WTC11 (cell line): ENCODE measurements around the gene NBL1. TPM values are rescaled to one million over a fixed set of nuclear protein-coding genes. Genes with fewer than 3 reads are reported as not detected.
A peak's percentile ranks its signal among the peaks of the same experiment; 100 is the strongest.

ENCODE experiments used
- ATAC-seq: fragments of 200-7000 bp; cut with Tn5 transposase; 2 replicates; pipeline ENCODE4 v1.10.0; 2021; ENCODE audit warnings: mild to moderate bottlenecking, moderate library complexity
- CTCF ChIA-PET: fragments of 300-600 bp; sonication (Branson Sonifier 250); formaldehyde crosslinking; loops from one replicate; lab custom pipeline; 2021; ENCODE audit warnings: antibody characterized with exemption; lab: Charles Lee
- POLR2A ChIA-PET: fragments of 350-600 bp; sonication (Branson Sonifier 250); formaldehyde crosslinking; loops from one replicate; lab custom pipeline; 2021; ENCODE audit warnings: antibody characterized with exemption; lab: Charles Lee
- DNase-seq: peaks from one replicate; pipeline ENCODE4 v3.0.0; 2021; ENCODE audit warnings: low spot score
- H3K27ac Mint-ChIP-seq: 2 replicates; pipeline ENCODE4 v1.8.0; 2021; ENCODE audit warnings: mixed read lengths
- H3K27me3 Mint-ChIP-seq: 2 replicates; pipeline ENCODE4 v1.8.0; 2021; ENCODE audit warnings: low read depth, mild to moderate bottlenecking, moderate library complexity, mixed read lengths
- H3K36me3 Mint-ChIP-seq: 2 replicates; pipeline ENCODE4 v1.8.0; 2021; ENCODE audit warnings: mixed read lengths
- H3K4me1 Mint-ChIP-seq: 2 replicates; pipeline ENCODE4 v1.8.0; 2022; ENCODE audit warnings: mixed read lengths
- H3K4me3 Mint-ChIP-seq: 2 replicates; pipeline ENCODE4 v1.8.0; 2021; ENCODE audit warnings: mild to moderate bottlenecking, moderate library complexity, mixed read lengths
- H3K9me3 Mint-ChIP-seq: 2 replicates; pipeline ENCODE4 v1.8.0; 2021; ENCODE audit warnings: mixed read lengths
- AFF4 ChIP-seq: sonication (generic); formaldehyde crosslinking; IDR thresholded peaks from 2 replicates; pipeline ENCODE4 v1.8.1; 2023; ENCODE audit warnings: mild to moderate bottlenecking, missing genetic modification reagents, borderline replicate concordance
- ARID4B ChIP-seq: sonication (generic); formaldehyde crosslinking; IDR thresholded peaks from 2 replicates; pipeline ENCODE4 v1.8.0; 2023; ENCODE audit warnings: missing genetic modification reagents, mild to moderate bottlenecking, borderline replicate concordance
- ATF3 ChIP-seq: sonication (generic); formaldehyde crosslinking; conservative IDR thresholded peaks from 2 replicates; pipeline ENCODE4 v1.8.1; 2022; ENCODE audit warnings: mild to moderate bottlenecking, missing genetic modification reagents
- CBFB ChIP-seq: sonication (generic); formaldehyde crosslinking; IDR thresholded peaks from 2 replicates; pipeline ENCODE4 v1.8.1; 2022; ENCODE audit warnings: mild to moderate bottlenecking, low read depth, missing genetic modification reagents
- ELF4 ChIP-seq: sonication (generic); formaldehyde crosslinking; IDR thresholded peaks from 2 replicates; pipeline ENCODE4 v1.8.1; 2022; ENCODE audit warnings: low read depth, mild to moderate bottlenecking, moderate library complexity, missing genetic modification reagents
- ERG ChIP-seq: fragments of 250-450 bp; sonication (Bioruptor Pico); IDR thresholded peaks from 2 replicates; pipeline ENCODE4 v1.8.0; 2021; ENCODE audit warnings: mild to moderate bottlenecking
- GRHL2 ChIP-seq: fragments of 250-450 bp; sonication (Bioruptor Pico); IDR thresholded peaks from 2 replicates; pipeline ENCODE4 v1.8.0; 2022; ENCODE audit warnings: mild to moderate bottlenecking, moderate library complexity; ENCODE audit not compliant: insufficient replicate concordance, severe bottlenecking
- HMGA2 ChIP-seq: fragments of 250-450 bp; sonication (Bioruptor Pico); IDR thresholded peaks from 2 replicates; pipeline ENCODE4 v1.4.0; 2021; ENCODE audit warnings: mild to moderate bottlenecking, moderate library complexity
- MYBL2 ChIP-seq: sonication (generic); formaldehyde crosslinking; IDR thresholded peaks from 2 replicates; pipeline ENCODE4 v1.8.1; 2023; ENCODE audit warnings: mild to moderate bottlenecking, moderate library complexity, missing genetic modification reagents
- NFE2L1 ChIP-seq: sonication (generic); formaldehyde crosslinking; IDR thresholded peaks from 2 replicates; pipeline ENCODE4 v1.8.1; 2023; ENCODE audit warnings: missing genetic modification reagents
- NFYB ChIP-seq: sonication (generic); formaldehyde crosslinking; conservative IDR thresholded peaks from 2 replicates; pipeline ENCODE4 v1.8.0; 2022; ENCODE audit warnings: low read depth, missing genetic modification reagents
- NR1H2 ChIP-seq: sonication (generic); formaldehyde crosslinking; IDR thresholded peaks from 2 replicates; pipeline ENCODE4 v1.9.0; 2021; ENCODE audit warnings: mild to moderate bottlenecking, moderate library complexity, missing genetic modification reagents
- NR3C1 ChIP-seq: sonication (generic); formaldehyde crosslinking; conservative IDR thresholded peaks from 2 replicates; pipeline ENCODE4 v1.8.1; 2023; ENCODE audit warnings: low read depth, mild to moderate bottlenecking, missing genetic modification reagents
- SMAD3 ChIP-seq: sonication (generic); formaldehyde crosslinking; IDR thresholded peaks from 2 replicates; pipeline ENCODE4 v1.8.0; 2022; ENCODE audit warnings: missing genetic modification reagents, mild to moderate bottlenecking, borderline replicate concordance
- SP1 ChIP-seq: sonication (generic); formaldehyde crosslinking; conservative IDR thresholded peaks from 2 replicates; pipeline ENCODE4 v1.8.1; 2022; ENCODE audit warnings: missing genetic modification reagents
- TCF7 ChIP-seq: sonication (generic); formaldehyde crosslinking; IDR thresholded peaks from 2 replicates; pipeline ENCODE4 v1.8.0; 2022; ENCODE audit warnings: mild to moderate bottlenecking, low read depth, missing genetic modification reagents, moderate library complexity
- TEAD4 ChIP-seq: sonication (generic); formaldehyde crosslinking; IDR thresholded peaks from 2 replicates; pipeline ENCODE4 v1.8.0; 2022; ENCODE audit warnings: mild to moderate bottlenecking, missing genetic modification reagents
- ZNF263 ChIP-seq: sonication (generic); formaldehyde crosslinking; IDR thresholded peaks from 2 replicates; pipeline ENCODE4 v1.8.1; 2022; ENCODE audit warnings: low read depth, mild to moderate bottlenecking, moderate library complexity, missing genetic modification reagents
- ZNF416 ChIP-seq: fragments of 250-450 bp; sonication (Bioruptor Pico); IDR thresholded peaks from 2 replicates; pipeline ENCODE4 v1.9.0; 2021; ENCODE audit warnings: mild to moderate bottlenecking, inconsistent platforms
- ZSCAN18 ChIP-seq: fragments of 250-450 bp; sonication (Bioruptor Pico); IDR thresholded peaks from 2 replicates; pipeline ENCODE4 v2.1.2; 2022; ENCODE audit warnings: mild to moderate bottlenecking, moderate library complexity
- total RNA-seq: library from RNA; stranded (reverse); gene quantifications from 3 replicates; pipeline ENCODE4 v1.2.3, GENCODE V29; 2021

The NBL1 gene
- total RNA-seq, 1 experiment from 2014 or later = 17.1 TPM

- TF ChIP-seq NR1H2 (CRISPR knock-in tag) = no peak
- no peak for TF ChIP-seq ERG (CRISPR knock-in tag)
- no peak for TF ChIP-seq NFYB (CRISPR knock-in tag)
- no peak for TF ChIP-seq AFF4 (CRISPR knock-in tag)
- no peak for TF ChIP-seq NFE2L1
- TF ChIP-seq SP1 (CRISPR knock-in tag) = no peak
These were observed 33.7 kb upstream of the NBL1 start (continued) for GRCh38 chr1:19610282-19610981.

- Mint-ChIP-seq H3K9me3 (0 out of 2 replicates have a peak, but pooled peaks cover 3% of the 10 kb centered on the region), H3K4me3 (no peak overlapping the region), H3K27ac (peak overlapping the region; percentile 68; the same call in 1 of the 2 replicates), H3K36me3 (peaks cover 8% of the 10 kb centered on the region; the same call in 1 of the 2 replicates), H3K4me1 (no peaks in the 10 kb centered on the region), H3K27me3 (no peaks in the 10 kb centered on the region)
- ChIA-PET CTCF (interaction anchor here (1.2 to 1.7 kb wide), 4 partner anchors 27 to 41 kb away, joined by 4 to 6 read pairs (median 5); no protein-coding TSS in a partner anchor), POLR2A (no interaction called here)
- ATAC-seq = no peak
- DNase-seq = no peak
- TF ChIP-seq HMGA2 (CRISPR knock-in tag) (no peak), ZSCAN18 (CRISPR knock-in tag) (no peak), TCF7 (no peak), ZNF263 (no peak), MYBL2 (CRISPR knock-in tag) (no peak), ZNF416 (CRISPR knock-in tag) (no peak), TEAD4 (CRISPR knock-in tag) (no peak), AFF4 (CRISPR knock-in tag) (no peak), GRHL2 (CRISPR knock-in tag) (no peak), NR1H2 (CRISPR knock-in tag) (no peak), SMAD3 (CRISPR knock-in tag) (no peak), NFE2L1 (no peak), ATF3 (CRISPR knock-in tag) (no peak), ELF4 (CRISPR knock-in tag) (no peak), CBFB (CRISPR knock-in tag) (no peak), NR3C1 (CRISPR knock-in tag) (no peak), ARID4B (CRISPR knock-in tag) (no peak)
These were observed 31.6 kb upstream of the NBL1 start for GRCh38 chr1:19612530-19612929.
